Stimulated activated CD4-positive, alpha-beta T cell treated with anti-CD3 and anti-CD28 coated beads, Interleukin-12 subunit alpha, Interleukin-12 subunit beta, amount 100 ng/mL, for 24 hours (primary cell): Measurements from ENCODE around the gene ERP44.
"Not testable (repeated sequence)": the region's sequence is repeated elsewhere in the genome, so short reads cannot be mapped to it uniquely, and the experiment has no call there.

ENCODE experiments used
- DNase-seq, 2 experiments: peaks; one replicate each; pipeline ENCODE4 v3.0.0-alpha.2; 2020; ENCODE audit warnings: low read depth in 2 of 2

Gene ERP44

GRCh38 chr9:100012279-100012678 is 86.5 kb downstream of the ERP44 start:
- DNase-seq: no peak

GRCh38 chr9:100011062-100011681 is 87.6 kb downstream of the ERP44 start:
- DNase-seq: peak in 1 of 2 experiments; percentile 8

GRCh38 chr9:99999797-100000196 is 99.0 kb downstream of the ERP44 start:
- DNase-seq: no peak

- DNase-seq: no peak
Observed at GRCh38 chr9:99998866-99999265, 99.9 kb downstream of the ERP44 start.

- no peak for DNase-seq
Observed at GRCh38 chr9:99998266-99998665, 100.5 kb downstream of the ERP44 start.

GRCh38 chr9:99990508-99990907 is 108.3 kb downstream of the ERP44 start:
- not testable (repeated sequence) for DNase-seq

GRCh38 chr9:99986642-99987041 is 112.2 kb downstream of the ERP44 start:
- no peak for DNase-seq

- no peak for DNase-seq
Observed at GRCh38 chr9:99980598-99980997, 118.2 kb downstream of the ERP44 start.

GRCh38 chr9:99978221-99978620 is 120.6 kb downstream of the ERP44 start:
- no peak for DNase-seq

GRCh38 chr9:99977033-99977792 is 121.6 kb downstream of the ERP44 start:
- DNase-seq: no peak

GRCh38 chr9:99973455-99973854 is 125.3 kb downstream of the ERP44 start:
- DNase-seq: no peak

- DNase-seq: no peak
Observed at GRCh38 chr9:99971410-99971809, 127.4 kb downstream of the ERP44 start.

- DNase-seq: no peak
Observed at GRCh38 chr9:99970481-99970880, 128.3 kb downstream of the ERP44 start.

- no peak for DNase-seq
Observed at GRCh38 chr9:99967457-99967856, 131.3 kb downstream of the ERP44 start.

GRCh38 chr9:99966716-99967115 is 132.1 kb downstream of the ERP44 start:
- no peak for DNase-seq

GRCh38 chr9:99966001-99966400 is 132.8 kb downstream of the ERP44 start:
- no peak for DNase-seq

GRCh38 chr9:99964336-99964735 is 134.5 kb downstream of the ERP44 start:
- no peak for DNase-seq

GRCh38 chr9:99962680-99963261 is 136.0 kb downstream of the ERP44 start:
- no peak for DNase-seq

- no peak for DNase-seq
Observed at GRCh38 chr9:99955606-99956005, 143.2 kb downstream of the ERP44 start.

GRCh38 chr9:99954819-99955218 is 144.0 kb downstream of the ERP44 start:
- no peak for DNase-seq

GRCh38 chr9:99953861-99954507 is 144.8 kb downstream of the ERP44 start:
- no peak for DNase-seq

GRCh38 chr9:99948896-99949295 is 149.9 kb downstream of the ERP44 start:
- DNase-seq: no peak

- DNase-seq: no peak
Observed at GRCh38 chr9:99948482-99948881, 150.3 kb downstream of the ERP44 start.
